GM10266 (cell line): ENCODE data around the gene ACVR1C.
A peak's percentile ranks its signal among the peaks of the same experiment; 100 is the strongest.
"Not testable (repeated sequence)": the region's sequence is repeated elsewhere in the genome, so short reads cannot be mapped to it uniquely, and the experiment has no call there.

Source experiments
- DNase-seq: peaks from one replicate; pipeline ENCODE4 v3.0.0; 2012; ENCODE audit errors: extremely low spot score
- CTCF ChIP-seq: IDR thresholded peaks from 2 replicates; pipeline ENCODE4 v1.5.1; 2012; ENCODE audit warnings: mild to moderate bottlenecking, low read depth; ENCODE audit not compliant: control insufficient read depth, insufficient read depth; ENCODE audit errors: missing control alignments

The ACVR1C gene

DNA sequence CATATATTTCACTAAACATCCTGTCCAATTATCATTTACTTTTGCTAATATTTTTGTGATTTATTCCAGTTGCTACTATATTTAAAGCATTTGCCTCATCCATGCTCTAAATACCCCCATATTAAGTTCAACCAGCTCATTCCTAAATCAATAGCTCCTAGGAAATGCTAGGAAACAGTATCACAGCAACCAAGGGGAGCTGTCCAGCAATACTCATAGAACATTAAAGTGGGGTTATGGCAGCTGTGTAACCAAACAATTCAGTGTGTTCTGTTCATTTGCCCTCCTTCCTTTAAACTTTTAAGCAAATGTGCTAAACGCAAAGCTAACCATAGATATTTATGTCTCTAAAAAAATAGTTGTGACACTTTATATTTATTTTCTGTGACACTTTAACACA lies 41.1 kb downstream of the ACVR1C start:
- no peak for TF ChIP-seq CTCF
- no peak for DNase-seq

DNA sequence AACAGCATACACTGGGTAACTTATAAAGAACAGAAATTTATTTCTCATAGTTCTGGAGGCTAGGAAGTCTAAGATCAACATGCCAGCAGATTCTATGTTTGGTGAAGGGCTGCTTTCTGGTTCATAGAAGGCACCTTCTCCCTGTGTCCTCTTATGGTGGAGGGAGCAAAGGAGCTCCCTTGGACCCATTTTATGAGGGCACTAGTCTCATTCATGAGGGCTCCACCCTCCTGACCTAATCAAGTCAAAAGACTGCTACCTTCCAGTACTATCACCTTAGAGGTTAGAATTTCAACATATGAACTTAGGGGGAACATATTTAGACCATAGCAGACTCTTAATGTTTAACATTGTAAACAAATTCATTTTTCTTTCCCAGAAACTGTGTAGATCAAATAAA lies 54.5 kb downstream of the ACVR1C start:
- DNase-seq = no peak
- TF ChIP-seq CTCF = no peak

GRCh38 chr2:157572725-157573124 lies 55.9 kb downstream of the ACVR1C start:
- no peak for DNase-seq
- TF ChIP-seq CTCF = peak; percentile 9

GRCh38 chr2:157566623-157567022 lies 62.0 kb downstream of the ACVR1C start:
- DNase-seq = not testable (repeated sequence)

DNA sequence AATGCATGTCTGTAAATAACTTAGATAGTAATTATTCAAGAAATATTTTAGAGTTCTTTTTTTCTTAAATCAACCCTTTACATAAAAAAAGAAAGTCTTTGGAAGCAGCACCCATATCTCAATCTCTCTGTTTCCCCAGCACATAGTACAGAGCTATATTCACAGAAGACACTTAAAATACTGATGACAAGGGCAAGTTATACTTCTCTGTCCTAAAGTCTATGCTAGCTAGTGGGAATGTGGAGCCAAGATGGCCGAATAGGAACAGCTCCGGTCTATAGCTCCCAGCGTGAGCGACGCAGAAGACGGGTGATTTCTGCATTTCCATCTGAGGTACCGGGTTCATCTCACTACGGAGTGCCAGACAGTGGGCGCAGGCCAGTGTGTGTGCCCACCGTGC lies 62.6 kb downstream of the ACVR1C start:
- DNase-seq = not testable (repeated sequence)

GRCh38 chr2:157565550-157565949 lies 63.1 kb downstream of the ACVR1C start:
- TF ChIP-seq CTCF = no peak
- no peak for DNase-seq

GRCh38 chr2:157559890-157560289 lies 68.8 kb downstream of the ACVR1C start:
- no peak for TF ChIP-seq CTCF
- DNase-seq = no peak

DNA sequence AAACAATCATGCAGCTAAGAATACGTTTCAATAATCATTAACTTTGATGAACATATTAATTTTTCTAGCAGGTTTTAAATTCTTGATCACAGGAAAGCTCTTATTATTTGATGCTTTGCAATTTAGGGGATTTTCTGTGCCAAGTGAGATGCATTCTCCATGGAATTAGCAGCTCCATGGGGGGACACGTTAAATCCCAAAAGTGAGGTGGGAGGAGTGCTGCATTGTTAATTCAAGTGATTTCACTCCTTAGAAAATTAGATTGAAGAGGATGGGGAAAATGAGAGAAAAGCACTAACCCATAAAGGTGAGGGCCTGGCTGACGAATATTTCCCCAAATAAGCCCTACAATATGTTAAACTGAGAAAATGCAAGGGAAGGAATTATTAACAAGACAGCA lies 69.2 kb downstream of the ACVR1C start:
- DNase-seq = no peak
- no peak for TF ChIP-seq CTCF
